ENCODE measurements around the gene ENTREP3. TPM values are rescaled to one million over a fixed set of nuclear protein-coding genes. Genes with fewer than 3 reads are reported as not detected.

The ENTREP3 gene
- total RNA-seq, 4 donors from 2014 or later, result 8.7 to 13.4 (median 11.9) TPM

DNA sequence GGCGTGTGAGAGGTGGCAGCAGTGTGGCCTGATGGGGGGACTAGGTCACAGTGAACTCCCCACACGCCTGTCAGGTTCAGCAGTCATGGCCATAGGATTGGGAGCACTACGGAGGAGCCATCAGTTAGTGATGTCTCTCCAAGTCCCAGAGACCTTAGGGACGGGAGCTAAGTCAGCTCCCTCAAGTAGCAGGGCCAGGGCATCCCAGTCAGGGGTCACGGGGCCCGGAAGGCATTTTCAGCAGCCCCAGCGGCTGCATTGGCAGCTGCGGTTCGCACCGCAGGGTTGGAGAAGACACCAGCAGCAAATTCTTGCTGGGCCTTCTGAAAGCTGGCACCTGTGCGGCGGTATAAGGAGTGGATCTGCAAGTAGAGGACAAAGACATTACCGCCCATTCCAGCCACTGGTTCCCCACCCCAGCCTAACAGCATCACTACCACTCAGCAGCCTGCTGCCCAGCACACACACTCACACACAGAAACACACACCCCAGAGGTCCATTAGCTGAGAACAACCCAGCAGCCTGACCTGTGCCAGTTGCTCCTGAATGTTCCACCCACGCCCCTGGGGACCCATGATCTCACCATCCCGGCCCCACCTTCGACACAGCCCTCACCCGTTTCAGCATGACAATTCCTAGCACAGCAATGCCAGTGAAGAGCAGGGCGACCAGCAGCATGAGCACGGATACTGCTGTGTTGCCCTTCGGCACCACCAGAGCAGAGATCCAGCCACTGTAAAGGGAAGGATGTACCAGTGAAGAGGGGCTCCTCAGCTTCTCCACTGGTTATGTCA lies 972 bp upstream of the ENTREP3 start:
- no peak for TF ChIP-seq CTCF (IDR thresholded peaks at IDR 0.05)
- no peak for DNase-seq (ENCODE audit: low spot score)
- ATAC-seq (ENCODE audit: low FRiP score), result no peak

DNA sequence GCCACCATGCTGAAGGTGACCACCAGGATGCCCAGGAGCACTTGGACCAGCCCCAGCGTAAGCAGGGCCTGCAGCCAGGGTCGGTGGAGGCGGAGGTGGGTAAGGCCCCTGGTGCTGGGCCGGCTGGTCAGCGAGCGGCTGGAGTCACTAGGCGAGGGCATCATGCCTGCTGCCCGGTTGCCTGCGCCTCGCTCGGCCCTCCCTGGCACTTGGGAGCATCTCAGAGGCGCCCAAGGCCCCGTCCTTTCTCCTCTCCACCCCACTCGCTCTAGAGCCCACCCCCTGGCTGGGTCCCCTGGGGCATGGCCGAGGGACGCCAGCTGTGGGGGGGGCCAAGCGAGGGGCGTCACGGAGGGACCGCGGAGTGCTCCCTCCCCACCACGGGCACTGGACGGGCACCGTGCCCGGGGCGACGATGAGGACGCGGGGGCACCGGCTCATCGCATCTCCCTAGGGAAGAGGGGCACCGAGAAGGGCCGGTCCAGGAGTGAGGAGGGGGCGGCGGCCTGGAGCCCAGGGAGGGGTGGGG lies 505 bp downstream of the ENTREP3 start:
- ATAC-seq (ENCODE audit: low FRiP score), result peak; percentile 15
- TF ChIP-seq CTCF (IDR thresholded peaks at IDR 0.05), result no peak
- DNase-seq (ENCODE audit: low spot score), result no peak

GRCh38 chr1:155254228-155254713 lies 1.0 kb downstream of the ENTREP3 start:
- TF ChIP-seq CTCF (IDR thresholded peaks at IDR 0.05), result no peak
- no peak for DNase-seq (ENCODE audit: low spot score)
- no peak for ATAC-seq (ENCODE audit: low FRiP score)

DNA sequence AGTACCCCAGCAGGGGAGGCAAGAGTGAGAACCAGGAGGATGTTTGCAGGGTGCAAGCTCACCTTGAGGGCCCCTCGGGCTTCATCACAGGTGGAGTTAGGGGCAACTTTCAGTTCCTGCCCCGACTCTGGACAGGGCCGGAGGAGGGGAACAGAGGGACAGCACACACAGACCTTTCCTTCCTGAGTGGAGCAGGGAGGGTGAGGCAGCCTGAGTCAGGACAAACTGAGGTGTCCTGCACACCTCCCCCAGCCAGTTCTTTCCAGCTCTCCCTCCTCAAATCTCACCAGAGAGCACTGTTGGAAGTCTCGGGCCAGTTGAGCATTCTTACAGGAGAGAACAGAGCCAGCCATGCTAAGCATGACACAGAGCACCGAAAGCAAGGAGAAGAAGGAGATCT lies 1.5 kb downstream of the ENTREP3 start:
- TF ChIP-seq CTCF (IDR thresholded peaks at IDR 0.05), result no peak
- no peak for ATAC-seq (ENCODE audit: low FRiP score)
- DNase-seq (ENCODE audit: low spot score), result no peak

- ATAC-seq (ENCODE audit: low FRiP score) (no peak), DNase-seq (ENCODE audit: low spot score) (no peak)
Measured at GRCh38 chr1:155253208-155253607, 2.1 kb downstream of the ENTREP3 start.

DNA sequence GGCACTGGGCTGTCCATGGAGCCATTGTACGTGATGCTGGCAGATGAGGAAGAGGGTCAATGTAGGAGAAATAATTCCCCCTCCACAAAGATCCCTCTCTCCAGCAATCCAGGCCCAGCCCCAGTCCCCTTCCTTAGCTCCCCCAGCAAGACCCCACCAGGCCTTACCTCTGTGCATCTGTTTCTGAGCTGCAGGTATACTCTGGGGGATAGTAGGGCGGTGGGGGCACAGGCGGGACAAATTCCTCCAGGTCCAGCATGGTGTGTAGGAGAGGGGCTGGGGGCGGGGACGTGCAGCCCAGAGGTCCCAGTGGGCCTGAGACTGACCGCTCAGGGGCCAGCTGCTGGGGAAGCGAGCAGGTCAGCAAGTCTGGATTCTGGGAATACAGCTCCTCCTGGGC lies 3.7 kb downstream of the ENTREP3 start:
- no peak for DNase-seq (ENCODE audit: low spot score)
- TF ChIP-seq CTCF (IDR thresholded peaks at IDR 0.05), result no peak
- ATAC-seq (ENCODE audit: low FRiP score), result no peak

More at GRCh38 chr1:155253208-155253607, 2.1 kb downstream of the ENTREP3 start:
- TF ChIP-seq CTCF (IDR thresholded peaks at IDR 0.05), result no peak

Measured in omental fat pad (tissue), 4 donors.